ENCODE data around the gene NUP210. TPM values are rescaled to one million over a fixed set of nuclear protein-coding genes. Genes with fewer than 3 reads are reported as not detected.

NUP210 gene
- total and polyA plus RNA-seq, 2 of the 13 experiments (the other 11 are each of a cell fraction or from before 2014, with no cell fraction given), result 31.6 to 35.2 TPM

- TF ChIP-seq ZNF768 (CRISPR knock-in tag; IDR thresholded peaks at IDR 0.05), result no peak
- no peak for TF ChIP-seq ZNF784 (CRISPR knock-in tag; IDR thresholded peaks at IDR 0.05; ENCODE audit: borderline replicate concordance)
- TF ChIP-seq NFATC3 (CRISPR knock-in tag; IDR thresholded peaks at IDR 0.05), result no peak
- TF ChIP-seq, protein P1, sequence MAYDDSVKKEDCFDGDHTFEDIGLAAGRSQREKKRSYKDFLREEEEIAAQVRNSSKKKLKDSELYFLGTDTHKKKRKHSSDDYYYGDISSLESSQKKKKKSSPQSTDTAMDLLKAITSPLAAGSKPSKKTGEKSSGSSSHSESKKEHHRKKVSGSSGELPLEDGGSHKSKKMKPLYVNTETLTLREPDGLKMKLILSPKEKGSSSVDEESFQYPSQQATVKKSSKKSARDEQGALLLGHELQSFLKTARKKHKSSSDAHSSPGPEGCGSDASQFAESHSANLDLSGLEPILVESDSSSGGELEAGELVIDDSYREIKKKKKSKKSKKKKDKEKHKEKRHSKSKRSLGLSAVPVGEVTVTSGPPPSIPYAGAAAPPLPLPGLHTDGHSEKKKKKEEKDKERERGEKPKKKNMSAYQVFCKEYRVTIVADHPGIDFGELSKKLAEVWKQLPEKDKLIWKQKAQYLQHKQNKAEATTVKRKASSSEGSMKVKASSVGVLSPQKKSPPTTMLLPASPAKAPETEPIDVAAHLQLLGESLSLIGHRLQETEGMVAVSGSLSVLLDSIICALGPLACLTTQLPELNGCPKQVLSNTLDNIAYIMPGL (CRISPR knock-in tag; IDR thresholded peaks at IDR 0.05; ENCODE audit: borderline replicate concordance in 1 of 2, low read depth in 1 of 2), result peak in 1 of 2 experiments; percentile 12; a peak in 1 of 4 replicates
- TF ChIP-seq ZNF256 (CRISPR knock-in tag; conservative IDR thresholded peaks at IDR 0.05), result no peak
- TF ChIP-seq ZFY (CRISPR knock-in tag; IDR thresholded peaks at IDR 0.05), result no peak; the same call in 1 of the 2 replicates
- no peak for TF ChIP-seq ZNF510 (CRISPR knock-in tag; IDR thresholded peaks at IDR 0.05; ENCODE audit: low read depth)
- no peak for TF ChIP-seq STAT6 (CRISPR knock-in tag; IDR thresholded peaks at IDR 0.05; ENCODE audit: borderline replicate concordance)
- TF ChIP-seq DDIT3 (CRISPR knock-in tag; IDR thresholded peaks at IDR 0.05), result no peak
- TF ChIP-seq, protein P2, sequence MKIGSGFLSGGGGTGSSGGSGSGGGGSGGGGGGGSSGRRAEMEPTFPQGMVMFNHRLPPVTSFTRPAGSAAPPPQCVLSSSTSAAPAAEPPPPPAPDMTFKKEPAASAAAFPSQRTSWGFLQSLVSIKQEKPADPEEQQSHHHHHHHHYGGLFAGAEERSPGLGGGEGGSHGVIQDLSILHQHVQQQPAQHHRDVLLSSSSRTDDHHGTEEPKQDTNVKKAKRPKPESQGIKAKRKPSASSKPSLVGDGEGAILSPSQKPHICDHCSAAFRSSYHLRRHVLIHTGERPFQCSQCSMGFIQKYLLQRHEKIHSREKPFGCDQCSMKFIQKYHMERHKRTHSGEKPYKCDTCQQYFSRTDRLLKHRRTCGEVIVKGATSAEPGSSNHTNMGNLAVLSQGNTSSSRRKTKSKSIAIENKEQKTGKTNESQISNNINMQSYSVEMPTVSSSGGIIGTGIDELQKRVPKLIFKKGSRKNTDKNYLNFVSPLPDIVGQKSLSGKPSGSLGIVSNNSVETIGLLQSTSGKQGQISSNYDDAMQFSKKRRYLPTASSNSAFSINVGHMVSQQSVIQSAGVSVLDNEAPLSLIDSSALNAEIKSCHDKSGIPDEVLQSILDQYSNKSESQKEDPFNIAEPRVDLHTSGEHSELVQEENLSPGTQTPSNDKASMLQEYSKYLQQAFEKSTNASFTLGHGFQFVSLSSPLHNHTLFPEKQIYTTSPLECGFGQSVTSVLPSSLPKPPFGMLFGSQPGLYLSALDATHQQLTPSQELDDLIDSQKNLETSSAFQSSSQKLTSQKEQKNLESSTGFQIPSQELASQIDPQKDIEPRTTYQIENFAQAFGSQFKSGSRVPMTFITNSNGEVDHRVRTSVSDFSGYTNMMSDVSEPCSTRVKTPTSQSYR (CRISPR knock-in tag; IDR thresholded peaks at IDR 0.05; ENCODE audit: borderline replicate concordance), result no peak
- peak; percentile 60; the same call in 1 of the 2 replicates for TF ChIP-seq ZNF800 (CRISPR knock-in tag; IDR thresholded peaks at IDR 0.05)
- no peak for TF ChIP-seq GABPA (IDR thresholded peaks at IDR 0.05; ENCODE audit: low read depth, low read length)
- no peak for TF ChIP-seq GABPA (CRISPR knock-in tag; IDR thresholded peaks at IDR 0.05; ENCODE audit: low read depth)
- no peak for TF ChIP-seq NCOA1 (CRISPR knock-in tag; IDR thresholded peaks at IDR 0.05)
- no peak for TF ChIP-seq STAT5B (CRISPR knock-in tag; IDR thresholded peaks at IDR 0.05)
- no peak for TF ChIP-seq TBP (CRISPR knock-in tag; IDR thresholded peaks at IDR 0.05)
- TF ChIP-seq ZNF564 (CRISPR knock-in tag; IDR thresholded peaks at IDR 0.05), result no peak
- TF ChIP-seq MTERF4 (CRISPR knock-in tag; IDR thresholded peaks at IDR 0.05), result no peak
Measured at GRCh38 chr3:13282358-13282985, 137.7 kb downstream of the NUP210 start (continued).

All from HepG2 (cell line).